Stimulated activated CD4-positive, alpha-beta T cell treated with anti-CD3 and anti-CD28 coated beads, Interleukin-2, amount 100 ng/mL, for 4 hours (primary cell): ENCODE measurements around the gene RRP9.

Source experiments
- DNase-seq: peaks from one replicate; pipeline ENCODE4 v3.0.0-alpha.2; 2020; ENCODE audit warnings: low read depth

Gene RRP9

DNA sequence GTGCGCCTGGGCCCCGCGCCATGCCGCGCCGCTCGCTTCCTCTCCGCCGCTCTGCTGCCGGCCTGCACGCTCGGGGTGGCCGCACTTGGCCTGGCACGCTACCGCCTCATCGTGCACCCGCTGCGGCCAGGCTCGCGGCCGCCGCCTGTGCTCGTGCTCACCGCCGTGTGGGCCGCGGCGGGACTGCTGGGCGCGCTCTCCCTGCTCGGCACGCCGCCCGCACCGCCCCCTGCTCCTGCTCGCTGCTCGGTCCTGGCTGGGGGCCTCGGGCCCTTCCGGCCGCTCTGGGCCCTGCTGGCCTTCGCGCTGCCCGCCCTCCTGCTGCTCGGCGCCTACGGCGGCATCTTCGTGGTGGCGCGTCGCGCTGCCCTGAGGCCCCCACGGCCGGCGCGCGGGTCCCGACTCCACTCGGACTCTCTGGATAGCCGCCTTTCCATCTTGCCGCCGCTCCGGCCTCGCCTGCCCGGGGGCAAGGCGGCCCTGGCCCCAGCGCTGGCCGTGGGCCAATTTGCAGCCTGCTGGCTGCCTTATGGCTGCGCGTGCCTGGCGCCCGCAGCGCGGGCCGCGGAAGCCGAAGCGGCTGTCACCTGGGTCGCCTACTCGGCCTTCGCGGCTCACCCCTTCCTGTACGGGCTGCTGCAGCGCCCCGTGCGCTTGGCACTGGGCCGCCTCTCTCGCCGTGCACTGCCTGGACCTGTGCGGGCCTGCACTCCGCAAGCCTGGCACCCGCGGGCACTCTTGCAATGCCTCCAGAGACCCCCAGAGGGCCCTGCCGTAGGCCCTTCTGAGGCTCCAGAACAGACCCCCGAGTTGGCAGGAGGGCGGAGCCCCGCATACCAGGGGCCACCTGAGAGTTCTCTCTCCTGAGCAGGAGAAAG is 14.4 kb upstream of the RRP9 start:
- no peak for DNase-seq

GRCh38 chr3:51955175-51955892 is 13.6 kb upstream of the RRP9 start, which contains the start of gene GPR62:
TSS of gene GPR62 (plus strand) at chr3:51955381. CDS start at chr3:51955653, 272 bp downstream.
- DNase-seq = no peak

- no peak for DNase-seq
Observed at GRCh38 chr3:51954713-51955112, 13.0 kb upstream of the RRP9 start.

- no peak for DNase-seq
Observed at GRCh38 chr3:51954105-51954504, 12.4 kb upstream of the RRP9 start.

DNA sequence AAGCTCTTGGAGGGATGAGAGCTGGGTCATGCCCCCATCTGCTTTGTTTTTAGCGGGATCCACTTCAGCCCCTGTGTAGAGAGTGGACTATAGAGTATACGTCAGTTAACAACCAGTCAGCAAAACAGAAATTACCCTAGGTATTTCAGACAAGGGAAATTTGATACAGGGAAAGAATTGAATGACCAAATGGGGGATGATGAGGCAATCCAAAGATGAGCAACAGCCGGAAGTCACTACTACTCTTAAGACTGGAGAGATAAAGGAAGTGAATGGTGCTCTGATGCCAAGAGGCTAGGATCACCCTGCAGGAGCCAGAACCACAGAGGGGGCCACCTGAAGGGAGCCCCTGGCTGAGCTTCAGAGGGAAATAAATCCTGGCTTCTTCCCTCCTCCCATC is 11.7 kb upstream of the RRP9 start:
- DNase-seq = no peak

- no peak for DNase-seq
Observed at GRCh38 chr3:51950899-51951298, 9.2 kb upstream of the RRP9 start.

GRCh38 chr3:51949121-51949520 is 7.4 kb upstream of the RRP9 start:
- no peak for DNase-seq

GRCh38 chr3:51948016-51948580 is 6.4 kb upstream of the RRP9 start:
- no peak for DNase-seq

- DNase-seq = no peak
Observed at GRCh38 chr3:51947215-51947900, 5.7 kb upstream of the RRP9 start.

- DNase-seq = no peak
Observed at GRCh38 chr3:51946796-51947195, 5.1 kb upstream of the RRP9 start.

DNA sequence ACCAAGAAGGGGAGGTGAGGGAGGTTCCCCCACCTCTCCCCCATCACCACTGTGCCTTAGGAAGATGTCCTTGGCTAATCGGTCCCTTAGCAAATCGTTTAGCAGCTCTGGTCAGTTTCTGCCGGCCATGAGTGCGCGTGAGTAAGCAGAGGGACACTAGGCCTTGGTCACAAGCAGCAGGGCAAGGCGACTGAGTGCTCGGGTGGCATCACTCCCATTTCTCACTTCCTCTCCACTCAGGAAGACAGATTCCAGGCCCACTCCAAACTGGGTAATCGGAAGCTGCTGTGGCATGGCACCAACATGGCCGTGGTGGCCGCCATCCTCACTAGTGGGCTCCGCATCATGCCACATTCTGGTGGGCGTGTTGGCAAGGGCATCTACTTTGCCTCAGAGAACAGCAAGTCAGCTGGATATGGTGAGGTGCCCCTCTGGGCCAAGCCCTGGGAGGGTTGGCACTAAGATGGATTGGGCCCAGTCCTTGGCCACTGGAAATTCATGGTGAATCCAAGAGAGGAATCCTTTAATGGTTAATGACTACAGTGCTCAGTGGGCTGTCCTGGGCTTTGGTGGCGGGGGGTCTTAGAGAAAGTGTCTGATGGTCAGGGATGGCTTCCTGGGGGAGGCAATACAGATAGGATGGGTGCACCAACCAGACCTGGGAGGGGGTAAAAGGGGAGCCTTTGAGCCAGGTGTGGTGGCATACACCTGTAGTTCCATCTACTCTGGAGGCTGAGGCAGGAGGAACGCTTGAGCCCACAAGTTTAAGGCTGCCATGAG is 4.4 kb upstream of the RRP9 start:
- DNase-seq = no peak

- no peak for DNase-seq
Observed at GRCh38 chr3:51945031-51945840, 3.5 kb upstream of the RRP9 start.

DNA sequence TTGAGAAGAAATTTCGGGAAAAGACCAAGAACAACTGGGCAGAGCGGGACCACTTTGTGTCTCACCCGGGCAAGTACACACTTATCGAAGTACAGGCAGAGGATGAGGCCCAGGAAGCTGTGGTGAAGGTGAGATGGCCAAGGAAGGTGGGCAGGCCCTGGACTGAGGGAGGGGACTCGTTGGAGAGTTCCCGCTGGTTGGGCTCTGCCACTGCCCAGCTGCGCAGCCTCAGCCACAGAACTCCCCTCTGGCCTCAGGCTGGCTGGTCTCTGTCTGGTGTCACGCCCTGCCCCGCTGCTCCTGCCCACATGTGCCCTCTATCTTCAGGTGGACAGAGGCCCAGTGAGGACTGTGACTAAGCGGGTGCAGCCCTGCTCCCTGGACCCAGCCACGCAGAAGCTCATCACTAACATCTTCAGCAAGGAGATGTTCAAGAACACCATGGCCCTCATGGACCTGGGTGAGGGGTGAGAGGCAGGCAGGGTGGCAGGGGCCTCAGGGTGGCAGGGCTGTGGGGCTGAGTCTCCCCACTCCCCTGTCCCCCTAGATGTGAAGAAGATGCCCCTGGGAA is 2.8 kb upstream of the RRP9 start:
- DNase-seq = no peak

GRCh38 chr3:51943451-51944391 is 2.0 kb upstream of the RRP9 start:
- DNase-seq = no peak

GRCh38 chr3:51942603-51943450 is 1.1 kb upstream of the RRP9 start:
- peak; percentile 60 for DNase-seq

DNA sequence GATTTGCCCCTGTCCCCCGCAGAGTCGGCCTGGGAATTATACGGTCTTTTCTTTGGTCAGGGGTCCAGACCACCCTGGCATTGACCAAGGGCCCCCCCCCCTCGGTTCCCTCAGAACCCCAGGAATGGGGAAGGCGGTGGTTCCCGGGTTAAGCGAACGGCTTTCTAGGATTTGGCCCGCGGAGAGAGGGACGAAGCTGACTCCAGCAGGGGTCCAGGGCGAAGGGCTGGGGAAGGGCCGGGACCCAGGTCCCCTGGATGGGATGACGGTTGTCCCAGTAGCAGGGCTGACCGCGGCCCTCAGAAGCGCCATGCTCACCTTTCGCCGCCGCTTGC is 274 bp downstream of the RRP9 start:
- no peak for DNase-seq

DNA sequence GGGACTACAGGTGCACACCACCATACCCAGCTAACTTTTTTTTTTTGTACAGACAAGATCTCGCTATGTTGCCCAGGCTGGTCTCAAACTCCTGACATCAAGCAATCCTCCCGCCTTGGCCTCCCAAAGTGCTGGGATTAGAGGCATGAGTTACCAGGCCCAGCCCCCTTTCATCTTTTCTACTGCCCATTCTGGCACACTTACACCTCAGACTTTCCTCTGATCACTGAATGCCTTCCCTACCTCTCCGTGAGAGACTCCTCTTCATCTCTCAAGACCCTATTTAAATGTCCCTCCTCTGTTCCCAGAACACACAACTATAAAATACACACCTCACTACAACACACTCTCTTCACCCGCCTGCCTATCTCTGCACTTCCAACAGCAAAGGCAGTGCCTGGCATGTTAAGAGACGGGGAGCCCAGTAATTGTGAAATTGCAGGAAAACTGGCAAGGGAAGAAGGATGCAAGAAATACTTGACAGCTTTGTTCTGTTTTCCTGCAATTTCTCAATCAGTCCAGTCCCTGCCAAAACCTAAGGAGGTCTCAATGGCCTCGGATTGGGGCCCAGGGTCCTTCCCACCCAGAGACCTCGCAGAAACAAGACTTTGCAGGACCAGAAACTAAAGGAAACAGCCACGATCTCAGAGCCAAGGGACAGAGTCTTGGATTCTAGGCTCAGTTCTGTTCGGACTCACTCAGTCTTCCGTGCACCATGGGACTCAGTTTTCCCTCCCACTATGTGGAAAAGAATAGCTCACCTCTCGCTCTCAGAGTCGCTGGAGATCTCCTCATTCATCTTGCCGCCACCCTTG is 849 bp downstream of the RRP9 start:
- DNase-seq = no peak
